NCI-H2196 (cell line): Measurements from ENCODE around the gene CD3G.
A peak's percentile ranks its signal among the peaks of the same experiment; 100 is the strongest.
"Not testable (repeated sequence)": the region's sequence is repeated elsewhere in the genome, so short reads cannot be mapped to it uniquely, and the experiment has no call there.

Source experiments
- DNase-seq: peaks from one replicate; lab custom pipeline; 2025; ENCODE audit not compliant: unreplicated experiment; lab: John Stamatoyannopoulos, UW

The CD3G gene

DNA sequence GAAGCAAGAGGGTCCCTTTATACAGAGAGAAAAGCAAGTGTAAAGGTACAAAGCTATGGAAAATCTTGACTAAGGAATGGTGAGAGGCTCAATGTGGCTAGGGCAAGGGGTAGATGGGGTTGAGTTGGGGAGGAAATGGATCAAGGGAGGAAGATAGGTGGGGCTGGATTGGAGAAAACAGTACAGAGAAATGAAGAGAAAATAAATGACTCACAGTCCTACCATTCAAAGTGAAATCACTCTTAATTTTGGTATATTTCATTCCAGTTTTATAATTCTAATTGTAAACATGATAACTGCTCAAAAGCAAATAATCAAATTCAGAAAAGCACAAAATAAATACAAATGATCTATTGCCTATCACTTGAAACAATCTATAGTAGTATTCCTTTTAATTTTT, 31.8 kb downstream of the CD3G start:
- no peak for DNase-seq

DNA sequence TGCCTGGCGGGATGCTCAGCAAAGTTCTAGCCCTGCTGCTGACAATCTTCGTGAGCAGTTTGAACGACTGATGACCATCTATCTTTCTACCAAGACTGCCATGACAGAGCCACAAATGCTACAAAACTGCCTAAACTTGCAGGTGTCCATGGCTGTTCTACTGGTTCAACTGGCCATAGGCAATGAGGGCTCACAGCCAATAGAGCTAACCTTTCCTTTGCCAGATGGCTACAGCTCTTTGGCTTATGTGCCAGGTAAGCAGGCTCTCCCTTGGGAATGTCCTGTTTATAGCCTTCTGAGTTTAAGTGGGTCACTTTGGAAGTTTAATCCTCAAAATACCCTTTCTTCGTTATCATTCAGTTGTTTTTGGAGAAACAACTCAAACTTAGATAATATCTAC, 35.4 kb downstream of the CD3G start:
- no peak for DNase-seq

DNA sequence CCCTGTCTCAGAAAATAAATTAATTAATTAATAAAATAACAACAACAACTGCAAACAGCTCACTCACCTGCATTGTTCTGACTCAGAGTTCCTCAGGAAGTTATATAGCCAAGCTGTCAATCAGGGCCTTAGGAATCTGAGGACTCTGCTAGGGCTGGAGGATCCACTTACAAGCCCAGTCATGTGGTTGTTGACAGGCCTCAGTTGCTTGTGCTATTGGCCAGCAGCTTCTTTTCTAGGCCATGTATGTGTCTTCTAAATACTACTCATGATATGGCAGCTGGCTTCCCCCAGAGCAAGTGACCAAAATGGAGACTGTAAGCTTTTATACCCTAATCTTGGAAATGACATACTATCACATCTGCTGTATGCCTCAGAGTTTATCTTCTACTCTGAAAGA, 36.4 kb downstream of the CD3G start:
- DNase-seq, result no peak

DNA sequence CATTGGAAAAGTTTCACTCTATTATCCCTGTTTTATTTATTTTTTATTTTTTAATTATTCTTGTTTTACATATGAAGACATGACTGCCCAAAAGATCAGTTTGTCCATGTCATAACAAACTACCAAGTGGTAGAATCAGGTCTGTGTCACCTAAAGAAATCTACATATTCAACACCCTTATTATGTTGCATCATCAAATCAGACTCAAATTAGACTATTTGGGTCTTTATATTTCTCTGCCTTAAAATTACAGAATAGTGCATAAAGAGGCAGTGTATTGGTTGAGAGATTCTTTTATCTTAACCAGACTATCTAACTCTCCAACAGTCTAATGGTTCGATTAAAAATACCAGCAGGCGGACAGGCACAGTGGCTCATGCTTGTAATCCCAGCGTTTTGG, 38.8 kb downstream of the CD3G start:
- DNase-seq, result no peak

DNA sequence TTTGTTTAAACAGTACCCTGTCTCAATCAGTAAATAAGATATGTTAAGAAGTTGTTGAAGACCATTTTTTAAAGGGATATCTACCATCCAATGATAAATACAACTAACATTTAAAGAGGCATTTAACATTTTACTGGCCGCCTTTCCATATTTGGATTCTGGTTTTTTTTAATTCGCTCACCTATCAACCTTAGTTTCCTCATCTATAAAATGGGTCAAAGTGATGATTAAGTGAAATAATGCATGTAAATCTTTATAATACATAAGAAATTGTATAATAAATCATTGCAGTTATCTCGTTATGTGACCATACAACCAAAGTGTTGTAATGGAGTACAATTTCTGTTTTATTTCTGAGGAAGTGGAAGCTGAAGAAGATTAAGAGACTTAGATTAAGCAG, 39.5 kb downstream of the CD3G start:
- no peak for DNase-seq

DNA sequence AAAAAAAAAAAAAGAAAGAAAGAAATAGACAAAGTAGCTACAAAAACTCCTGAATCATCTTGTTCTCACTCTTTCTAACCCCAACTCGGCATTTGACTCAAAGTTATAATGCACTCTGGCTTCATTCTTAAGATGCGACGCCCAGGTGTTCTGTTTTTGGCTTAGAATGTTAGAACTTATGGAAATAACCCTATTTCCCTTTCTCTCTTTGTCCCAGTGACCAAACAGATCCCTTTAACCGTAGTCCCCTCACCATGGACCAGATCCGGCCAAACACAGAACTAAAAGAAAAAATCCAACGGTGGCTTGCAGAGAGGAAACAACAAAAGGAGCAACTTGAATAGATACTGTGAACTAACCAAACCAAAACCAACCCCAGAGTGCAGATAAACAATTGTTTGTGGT, 52.0 kb downstream of the CD3G start:
- DNase-seq, result no peak

DNA sequence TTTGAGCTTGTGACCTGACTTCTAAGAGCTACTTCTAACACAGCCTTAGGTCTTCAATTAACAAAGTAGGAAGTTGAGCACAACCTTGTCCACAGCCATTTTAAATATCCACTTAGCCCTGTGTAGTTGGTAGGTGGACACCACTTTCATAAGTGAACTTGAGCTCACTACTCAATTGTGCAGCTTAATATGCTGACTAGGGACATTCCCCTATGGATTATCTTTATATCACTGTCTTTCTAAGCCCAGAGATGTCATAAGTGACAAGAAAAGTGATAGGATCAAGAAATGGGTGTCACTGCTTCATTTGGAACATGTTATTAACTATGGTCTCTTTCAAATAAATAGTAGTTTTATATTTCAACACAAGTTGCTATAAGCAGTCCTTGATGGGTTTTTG, 53.3 kb downstream of the CD3G start:
- DNase-seq, result no peak

DNA sequence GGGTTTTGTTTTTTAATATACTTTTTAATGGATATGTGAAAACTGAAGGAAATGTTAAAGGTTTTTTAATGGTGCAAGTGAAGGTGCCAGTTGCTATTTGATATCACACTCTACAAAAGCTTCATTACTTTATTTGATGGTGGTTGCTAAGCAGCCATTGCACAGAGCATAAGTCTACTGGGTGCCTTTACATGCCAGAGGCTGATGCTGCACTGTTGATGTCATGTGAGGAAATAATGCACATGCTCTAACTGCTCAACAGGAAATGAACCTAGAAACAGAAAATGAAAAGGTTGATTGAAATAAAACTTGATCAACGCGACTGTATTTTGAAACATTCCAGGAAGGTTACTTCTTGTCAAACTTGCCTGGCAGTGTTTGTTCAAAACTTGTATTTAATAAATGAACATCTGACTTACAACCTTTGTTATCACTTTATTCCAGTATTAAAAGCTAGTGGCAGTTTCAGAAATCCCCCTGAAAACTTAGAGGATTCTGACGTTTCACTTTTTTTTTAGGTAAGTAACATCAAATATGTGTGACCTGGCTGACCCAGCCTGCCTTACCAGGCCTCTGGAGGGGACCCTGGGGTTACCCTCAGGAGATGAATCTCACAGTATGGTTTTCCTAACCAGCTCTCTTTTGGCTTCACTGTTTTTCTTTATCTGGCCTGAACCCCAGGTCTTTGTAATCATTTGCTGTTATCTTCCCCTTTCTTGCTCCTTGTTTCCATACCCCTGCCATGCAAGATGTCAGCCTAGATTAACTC, 54.8 kb downstream of the CD3G start:
- DNase-seq, result peak; percentile 22

DNA sequence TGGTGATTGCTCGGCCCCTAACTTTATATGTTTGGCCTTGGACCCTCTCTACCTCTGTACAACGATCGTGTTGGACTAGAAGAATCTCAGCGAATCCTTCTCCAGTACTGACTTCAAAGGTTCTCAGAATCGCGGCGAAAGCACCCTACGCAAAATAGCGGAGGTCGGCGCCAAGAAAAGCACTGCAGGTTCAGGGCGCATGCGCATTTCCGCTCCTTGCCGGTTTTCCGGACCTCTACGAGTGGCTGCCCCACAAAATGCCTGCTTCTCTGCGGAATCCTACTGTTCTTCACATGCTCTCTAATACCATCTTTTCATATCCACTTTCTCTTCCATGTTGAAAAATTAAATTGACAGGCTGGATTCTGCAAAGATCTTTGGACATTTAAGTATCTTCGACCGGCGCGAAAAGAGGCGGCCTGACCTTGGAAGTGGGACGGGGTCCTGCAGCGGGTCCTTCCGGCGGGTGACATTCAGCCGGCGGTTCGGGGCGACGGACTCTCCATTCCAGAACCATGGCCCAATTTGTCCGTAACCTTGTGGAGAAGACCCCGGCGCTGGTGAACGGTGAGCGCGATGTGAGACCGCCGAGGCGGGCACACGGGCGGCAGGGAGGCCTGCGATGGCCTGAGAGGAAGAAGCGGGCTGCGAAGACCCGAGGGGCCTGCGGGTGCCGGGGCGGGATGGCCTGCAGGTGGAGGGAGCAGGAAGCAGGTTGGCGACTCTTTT, 57.2 kb downstream of the CD3G start, which contains the start of gene ATP5MG:
Gene ATP5MG (plus strand): TSS at position 456 of the 729 bp plus-strand sequence. CDS start 60 bp downstream, at position 516.
- peak; percentile 93 for DNase-seq

DNA sequence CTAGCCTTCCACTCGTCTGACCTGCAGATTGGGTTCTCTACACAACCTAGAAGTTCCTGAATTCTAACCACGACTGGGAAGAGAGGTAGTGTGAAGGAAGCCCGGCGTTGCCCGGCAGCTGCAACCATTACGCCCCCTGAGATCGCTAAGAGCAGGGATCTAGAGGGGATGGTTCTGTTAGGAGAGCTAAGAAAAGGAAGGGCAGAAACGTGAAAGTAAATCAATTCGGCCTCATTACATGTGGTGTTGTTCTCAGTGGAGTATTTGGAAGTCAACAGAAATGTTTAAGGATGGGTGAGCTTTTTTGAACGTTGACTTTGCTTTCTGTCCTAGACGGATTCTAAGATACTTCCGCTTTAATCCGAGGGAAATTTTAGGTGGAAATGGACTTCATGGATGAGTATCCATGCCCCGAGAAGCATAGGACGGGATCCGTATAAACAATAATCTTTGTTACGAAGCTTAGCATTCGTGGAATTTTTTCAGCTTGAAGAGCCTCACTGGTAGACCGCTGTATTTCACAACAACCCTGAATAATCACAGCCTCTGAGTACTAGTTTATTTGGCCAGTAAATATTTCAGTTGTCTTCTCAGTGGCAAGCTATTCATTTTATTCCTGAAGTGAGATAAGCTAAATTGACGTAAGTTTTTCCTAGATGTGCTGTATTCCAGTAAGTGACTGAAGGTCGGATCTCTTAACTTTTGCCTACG, 57.9 kb downstream of the CD3G start:
- no peak for DNase-seq

DNA sequence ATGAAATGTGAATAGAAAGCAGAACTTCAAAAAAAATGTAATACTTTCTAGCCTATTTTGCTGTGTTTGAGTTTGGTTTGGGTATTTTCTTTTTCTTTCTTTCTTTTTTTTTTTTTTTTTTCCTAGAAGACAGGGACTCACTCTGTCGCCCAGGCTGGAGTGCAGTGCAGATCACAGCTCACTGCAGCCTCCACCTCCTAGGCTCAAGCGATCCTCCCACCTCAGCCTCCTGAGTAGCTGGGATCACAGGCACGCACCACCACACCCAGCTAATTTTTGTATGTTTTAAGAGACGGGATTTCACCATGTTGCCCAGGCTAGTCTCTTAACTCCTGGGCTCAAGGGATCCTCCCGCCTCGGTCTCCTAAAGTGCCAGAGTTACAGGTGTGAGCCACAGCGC, 58.5 kb downstream of the CD3G start:
- not testable (repeated sequence) for DNase-seq
